Panc1 (cell line): Measurements from ENCODE around the gene MACROD1. TPM values are rescaled to one million over a fixed set of nuclear protein-coding genes. Genes with fewer than 3 reads are reported as not detected.

Experiments
- ATAC-seq: fragments of 200-7000 bp; cut with Tn5 transposase; 2 replicates; pipeline ENCODE4 v1.9.1; 2020; ENCODE audit warnings: mild to moderate bottlenecking, moderate library complexity
- BruUV-seq: library from RNA; stranded (reverse); fragments of 400-500 nt; replicated peaks from 2 replicates; lab custom pipeline; 2021; lab: Mats Ljungman, UMichigan
- CTCF ChIA-PET: fragments of 300-600 bp; sonication (Branson Sonifier 250); formaldehyde crosslinking; loops from one replicate; lab custom pipeline; 2022; ENCODE audit warnings: antibody characterized with exemption; lab: Charles Lee
- POLR2A ChIA-PET: fragments of 300-600 bp; sonication (Branson Sonifier 250); formaldehyde crosslinking; loops from one replicate; lab custom pipeline; 2022; ENCODE audit warnings: antibody characterized with exemption; lab: Charles Lee
- DNase-seq: peaks from one replicate; pipeline ENCODE4 v3.0.0-alpha.2; 2010; ENCODE audit warnings: low read depth, low spot score
- H3K27ac ChIP-seq: 2 replicates; pipeline ENCODE4 v1.5.1; 2011; ENCODE audit warnings: mild to moderate bottlenecking, low read length, inconsistent platforms
- H3K27me3 ChIP-seq: fragments of 200-500 bp; sonication (Bioruptor generic); 2 replicates; pipeline ENCODE4 v1.6.0; 2014; ENCODE audit warnings: low read length, inconsistent platforms; ENCODE audit not compliant: control insufficient read depth, insufficient read depth
- H3K36me3 ChIP-seq: fragments of 200-500 bp; sonication (Bioruptor generic); 2 replicates; pipeline ENCODE4 v1.5.1; 2014; ENCODE audit warnings: inconsistent platforms, mild to moderate bottlenecking, low read length, moderate library complexity; ENCODE audit not compliant: control insufficient read depth, insufficient read depth
- H3K4me1 ChIP-seq: 2 replicates; pipeline ENCODE4 v1.5.1; 2011; ENCODE audit warnings: inconsistent platforms, mild to moderate bottlenecking, low read length, moderate library complexity; ENCODE audit not compliant: control insufficient read depth, insufficient read depth
- H3K4me3 ChIP-seq, 2 experiments: 2 replicates each; pipeline ENCODE4 v1.5.1; 2011 to 2012; ENCODE audit warnings: low read depth in 2 of 2, low read length in 2 of 2, mild to moderate bottlenecking in 2 of 2, inconsistent platforms in 1 of 2, moderate library complexity in 1 of 2
- H3K9me3 ChIP-seq: fragments of 200-500 bp; sonication (Bioruptor generic); 2 replicates; pipeline ENCODE4 v1.5.1; 2014; ENCODE audit warnings: low read depth, mild to moderate bottlenecking, inconsistent platforms, low read length, moderate library complexity; ENCODE audit not compliant: control insufficient read depth, insufficient read depth
- CTCF ChIP-seq: fragments of 450-650 bp; IDR thresholded peaks from 2 replicates; pipeline ENCODE4 v1.5.1; 2017; ENCODE audit warnings: mild to moderate bottlenecking
- POLR2AphosphoS5 ChIP-seq: IDR thresholded peaks from 2 replicates; pipeline ENCODE4 v1.6.1; 2012; ENCODE audit warnings: mild to moderate bottlenecking, low read depth, low read length, moderate library complexity
- SIN3A ChIP-seq: IDR thresholded peaks from 2 replicates; pipeline ENCODE4 v1.6.1; 2012; ENCODE audit warnings: low read depth, mild to moderate bottlenecking, low read length, moderate library complexity, borderline replicate concordance; ENCODE audit not compliant: insufficient read depth
- TCF7L2 ChIP-seq: IDR thresholded peaks from 2 replicates; pipeline ENCODE4 v1.6.1; 2011; ENCODE audit warnings: mild to moderate bottlenecking, low read depth, low read length, inconsistent platforms
- in situ Hi-C: cut with HindIII; loops from 2 replicates; pipeline ENCODE4 v1.10.0; 2016; ENCODE audit warnings: low sequenced_read_pairs, low pct_unique_long_range_greater_than_20kb
- intact Hi-C: fragments of 100-400 bp; cut with micrococcal nuclease; formaldehyde crosslinking; loops from one replicate; pipeline ENCODE4 v1.10.0; 2022; ENCODE audit not compliant: unreplicated experiment
- total RNA-seq: library from RNA; stranded (reverse); gene quantifications from one replicate; pipeline ENCODE4 v1.2.1, GENCODE V29; 2021; ENCODE audit not compliant: unreplicated experiment
- TF ChIP-seq, protein P1 (sequence below), 2 experiments: IDR thresholded peaks; 2 replicates each; pipeline ENCODE4 v1.6.1; 2011 to 2012; ENCODE audit warnings: low read depth in 2 of 2, control low read depth in 1 of 2, low read length in 1 of 2, mild to moderate bottlenecking in 1 of 2, moderate library complexity in 1 of 2; ENCODE audit not compliant: insufficient read depth in 1 of 2

The MACROD1 gene
- total RNA-seq, 1 experiment from 2014 or later: 16.8 TPM

GRCh38 chr11:64000026-64000739 is 165.7 kb downstream of the MACROD1 start:
- Histone ChIP-seq H3K9me3 (no peaks in the 10 kb centered on the region), H3K4me1 (peaks cover 50% of the 10 kb centered on the region), H3K27ac (no peak overlapping the region), H3K27me3 (no peaks in the 10 kb centered on the region), H3K4me3 (no peak overlapping the region), H3K36me3 (no peaks in the 10 kb centered on the region)
- TF ChIP-seq, protein P1, sequence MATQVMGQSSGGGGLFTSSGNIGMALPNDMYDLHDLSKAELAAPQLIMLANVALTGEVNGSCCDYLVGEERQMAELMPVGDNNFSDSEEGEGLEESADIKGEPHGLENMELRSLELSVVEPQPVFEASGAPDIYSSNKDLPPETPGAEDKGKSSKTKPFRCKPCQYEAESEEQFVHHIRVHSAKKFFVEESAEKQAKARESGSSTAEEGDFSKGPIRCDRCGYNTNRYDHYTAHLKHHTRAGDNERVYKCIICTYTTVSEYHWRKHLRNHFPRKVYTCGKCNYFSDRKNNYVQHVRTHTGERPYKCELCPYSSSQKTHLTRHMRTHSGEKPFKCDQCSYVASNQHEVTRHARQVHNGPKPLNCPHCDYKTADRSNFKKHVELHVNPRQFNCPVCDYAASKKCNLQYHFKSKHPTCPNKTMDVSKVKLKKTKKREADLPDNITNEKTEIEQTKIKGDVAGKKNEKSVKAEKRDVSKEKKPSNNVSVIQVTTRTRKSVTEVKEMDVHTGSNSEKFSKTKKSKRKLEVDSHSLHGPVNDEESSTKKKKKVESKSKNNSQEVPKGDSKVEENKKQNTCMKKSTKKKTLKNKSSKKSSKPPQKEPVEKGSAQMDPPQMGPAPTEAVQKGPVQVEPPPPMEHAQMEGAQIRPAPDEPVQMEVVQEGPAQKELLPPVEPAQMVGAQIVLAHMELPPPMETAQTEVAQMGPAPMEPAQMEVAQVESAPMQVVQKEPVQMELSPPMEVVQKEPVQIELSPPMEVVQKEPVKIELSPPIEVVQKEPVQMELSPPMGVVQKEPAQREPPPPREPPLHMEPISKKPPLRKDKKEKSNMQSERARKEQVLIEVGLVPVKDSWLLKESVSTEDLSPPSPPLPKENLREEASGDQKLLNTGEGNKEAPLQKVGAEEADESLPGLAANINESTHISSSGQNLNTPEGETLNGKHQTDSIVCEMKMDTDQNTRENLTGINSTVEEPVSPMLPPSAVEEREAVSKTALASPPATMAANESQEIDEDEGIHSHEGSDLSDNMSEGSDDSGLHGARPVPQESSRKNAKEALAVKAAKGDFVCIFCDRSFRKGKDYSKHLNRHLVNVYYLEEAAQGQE (IDR thresholded peaks at IDR 0.05; ENCODE audit: insufficient read depth in 1 of 2, low read depth in 2 of 2, low read length in 1 of 2): no peak
- peak; percentile 73 for TF ChIP-seq CTCF
- ATAC-seq: no peak
- ChIA-PET CTCF (no interaction called here), POLR2A (no interaction called here)
- in situ Hi-C loops (loop anchor here (10.0 kb wide), 1 partner anchor 75 kb away; no protein-coding TSS in a partner anchor), intact Hi-C loops (no loop called here)
- BruUV-seq: no TSS peak
- no peak for DNase-seq

- TF ChIP-seq TCF7L2 (no peak), SIN3A (no peak), POLR2AphosphoS5 (no peak), CTCF (no peak)
- TF ChIP-seq, protein P1 (IDR thresholded peaks at IDR 0.05; ENCODE audit: insufficient read depth in 1 of 2, low read depth in 2 of 2, low read length in 1 of 2): no peak
- Histone ChIP-seq H3K9me3 (no peaks in the 10 kb centered on the region), H3K36me3 (peaks cover 2% of the 10 kb centered on the region; the same call in 1 of the 2 replicates), H3K27ac (no peak overlapping the region), H3K27me3 (no peaks in the 10 kb centered on the region), H3K4me3 (no peak overlapping the region), H3K4me1 (peaks cover 47% of the 10 kb centered on the region)
- ChIA-PET CTCF (no interaction called here), POLR2A (interaction anchor here (0.7 kb wide), 1 partner anchor 38 kb away, joined by 3 read pairs; no protein-coding TSS in a partner anchor)
- DNase-seq (no peak), ATAC-seq (peak; percentile 64)
- in situ Hi-C loops: loop anchor here (10.0 kb wide), 1 partner anchor 75 kb away; no protein-coding TSS in a partner anchor
- no TSS peak for BruUV-seq
- intact Hi-C loops: no loop called here
These were observed 166.4 kb downstream of the MACROD1 start for GRCh38 chr11:63999349-64000025.
